ENCODE results near the gene FOCAD. TPM values are rescaled to one million over a fixed set of nuclear protein-coding genes. Genes with fewer than 3 reads are reported as not detected.

FOCAD gene
- total and polyA plus RNA-seq, 7 experiments from 2014 or later: 12.8 to 33.7 (median 18.3) TPM

DNA sequence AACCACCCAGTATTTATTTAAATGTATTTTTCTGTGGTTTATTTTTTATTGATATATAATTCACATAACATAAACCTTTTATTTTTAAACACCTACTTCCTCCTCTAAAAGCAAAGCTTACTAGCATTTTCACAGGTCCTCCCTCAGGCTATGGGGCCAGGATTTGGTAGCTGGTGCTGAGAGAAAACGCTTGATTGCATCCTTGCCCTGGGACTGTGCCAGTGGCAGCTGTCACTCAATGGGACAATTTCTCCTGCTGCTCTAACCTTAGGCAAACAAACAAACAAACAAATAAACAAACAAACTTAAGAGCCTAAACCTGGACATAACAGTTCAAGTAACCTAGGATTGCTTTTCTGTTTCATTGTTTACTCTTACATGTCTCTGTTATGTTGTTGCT is 102.7 kb downstream of the FOCAD start:
- Mint-ChIP-seq H3K9me3 (no peaks in the 10 kb centered on the region), H3K4me3 (no peak overlapping the region), H3K36me3 (peaks cover 21 to 54% (median 31%) of the 10 kb centered on the region in 5 donors), H3K27ac (peak overlapping the region in 1 of 9 donors; percentile 49), H3K4me1 (peaks cover 0 to 5% (median 0%) of the 10 kb centered on the region in 7 donors), H3K27me3 (no peaks in the 10 kb centered on the region)
- no peaks in the 10 kb centered on the region for H3K9me3 ChIP-seq (ENCODE audit: control insufficient read depth in 2 of 3, low read length in 3 of 3)
- DNase-seq (no peak), ATAC-seq (no peak)
- ChIA-PET POLR2A (no interaction called here), CTCF (no interaction called here)
- intact Hi-C loops (cut with micrococcal nuclease): no loop called here
- H3K27me3 ChIP-seq (ENCODE audit: control insufficient read depth in 2 of 2, insufficient read depth in 2 of 2, low read length in 2 of 2): no peaks in the 10 kb centered on the region
- no peak overlapping the region for H3K27ac ChIP-seq (ENCODE audit: low read depth, low read length)
- H3K4me1 ChIP-seq (ENCODE audit: control insufficient read depth in 2 of 2, insufficient read depth in 2 of 2, low read length in 2 of 2): no peaks in the 10 kb centered on the region
- H3K4me3 ChIP-seq (ENCODE audit: low read length): no peak overlapping the region
- no peaks in the 10 kb centered on the region for H3K36me3 ChIP-seq (ENCODE audit: control insufficient read depth in 2 of 3, insufficient read depth in 3 of 3, low read length in 3 of 3)

- Histone ChIP-seq H3K27me3 (ENCODE audit: control insufficient read depth in 2 of 2, insufficient read depth in 2 of 2, low read length in 2 of 2) (no peaks in the 10 kb centered on the region), H3K27ac (ENCODE audit: low read depth, low read length) (no peak overlapping the region), H3K4me3 (ENCODE audit: low read length) (no peak overlapping the region), H3K4me1 (ENCODE audit: control insufficient read depth in 2 of 2, insufficient read depth in 2 of 2, low read length in 2 of 2) (no peaks in the 10 kb centered on the region), H3K36me3 (ENCODE audit: control insufficient read depth in 2 of 3, insufficient read depth in 3 of 3, low read length in 3 of 3) (no peaks in the 10 kb centered on the region), H3K9me3 (ENCODE audit: control insufficient read depth in 2 of 3, low read length in 3 of 3) (no peaks in the 10 kb centered on the region)
- Mint-ChIP-seq H3K4me1 (peaks cover 0 to 5% (median 0%) of the 10 kb centered on the region in 7 donors), H3K27me3 (no peaks in the 10 kb centered on the region), H3K4me3 (no peak overlapping the region), H3K36me3 (peaks cover 17 to 65% (median 36%) of the 10 kb centered on the region in 5 donors), H3K9me3 (no peaks in the 10 kb centered on the region), H3K27ac (no peak overlapping the region)
- no peak for ATAC-seq
- ChIA-PET CTCF (no interaction called here), POLR2A (no interaction called here)
- no peak for DNase-seq
- intact Hi-C loops (cut with micrococcal nuclease): no loop called here
Observed at GRCh38 chr9:20788526-20789451, 104.7 kb downstream of the FOCAD start.

- ChIA-PET POLR2A (no interaction called here), CTCF (no interaction called here)
- H3K27ac Mint-ChIP-seq: no peak overlapping the region
- Histone ChIP-seq H3K27ac (ENCODE audit: low read depth, low read length) (no peak overlapping the region), H3K4me1 (ENCODE audit: control insufficient read depth in 2 of 2, insufficient read depth in 2 of 2, low read length in 2 of 2) (no peaks in the 10 kb centered on the region), H3K27me3 (ENCODE audit: control insufficient read depth in 2 of 2, insufficient read depth in 2 of 2, low read length in 2 of 2) (no peaks in the 10 kb centered on the region), H3K36me3 (ENCODE audit: control insufficient read depth in 2 of 3, insufficient read depth in 3 of 3, low read length in 3 of 3) (no peaks in the 10 kb centered on the region), H3K9me3 (ENCODE audit: control insufficient read depth in 2 of 3, low read length in 3 of 3) (no peaks in the 10 kb centered on the region), H3K4me3 (ENCODE audit: low read length) (no peak overlapping the region)
- DNase-seq (no peak), ATAC-seq (no peak)
- peaks cover 17 to 56% (median 47%) of the 10 kb centered on the region in 5 donors for H3K36me3 Mint-ChIP-seq
- no peaks in the 10 kb centered on the region for H3K27me3 Mint-ChIP-seq
- peaks cover 0 to 6% (median 0%) of the 10 kb centered on the region in 11 donors for H3K9me3 Mint-ChIP-seq
- H3K4me3 Mint-ChIP-seq: no peak overlapping the region
- intact Hi-C loops (cut with micrococcal nuclease): no loop called here
- H3K4me1 Mint-ChIP-seq: peaks cover 0 to 5% (median 0%) of the 10 kb centered on the region in 7 donors
Observed at GRCh38 chr9:20790721-20791120, 106.7 kb downstream of the FOCAD start.

- H3K9me3 ChIP-seq (ENCODE audit: control insufficient read depth in 2 of 3, low read length in 3 of 3): no peaks in the 10 kb centered on the region
- ATAC-seq (no peak), DNase-seq (no peak)
- no peak overlapping the region for H3K4me3 ChIP-seq (ENCODE audit: low read length)
- no peaks in the 10 kb centered on the region for H3K27me3 ChIP-seq (ENCODE audit: control insufficient read depth in 2 of 2, insufficient read depth in 2 of 2, low read length in 2 of 2)
- H3K36me3 Mint-ChIP-seq: peaks cover 17 to 57% (median 43%) of the 10 kb centered on the region in 5 donors
- H3K27me3 Mint-ChIP-seq: no peaks in the 10 kb centered on the region
- H3K36me3 ChIP-seq (ENCODE audit: control insufficient read depth in 2 of 3, insufficient read depth in 3 of 3, low read length in 3 of 3): no peaks in the 10 kb centered on the region
- no peaks in the 10 kb centered on the region for H3K4me1 ChIP-seq (ENCODE audit: control insufficient read depth in 2 of 2, insufficient read depth in 2 of 2, low read length in 2 of 2)
- intact Hi-C loops (cut with micrococcal nuclease): no loop called here
- no peak overlapping the region for H3K4me3 Mint-ChIP-seq
- H3K27ac Mint-ChIP-seq: no peak overlapping the region
- CTCF ChIA-PET: no interaction called here
- no peak overlapping the region for H3K27ac ChIP-seq (ENCODE audit: low read depth, low read length)
- POLR2A ChIA-PET: no interaction called here
- H3K9me3 Mint-ChIP-seq: peaks cover 0 to 6% (median 0%) of the 10 kb centered on the region in 11 donors
- H3K4me1 Mint-ChIP-seq: peaks cover 0 to 5% (median 0%) of the 10 kb centered on the region in 7 donors
Observed at GRCh38 chr9:20791682-20792081, 107.6 kb downstream of the FOCAD start.

DNA sequence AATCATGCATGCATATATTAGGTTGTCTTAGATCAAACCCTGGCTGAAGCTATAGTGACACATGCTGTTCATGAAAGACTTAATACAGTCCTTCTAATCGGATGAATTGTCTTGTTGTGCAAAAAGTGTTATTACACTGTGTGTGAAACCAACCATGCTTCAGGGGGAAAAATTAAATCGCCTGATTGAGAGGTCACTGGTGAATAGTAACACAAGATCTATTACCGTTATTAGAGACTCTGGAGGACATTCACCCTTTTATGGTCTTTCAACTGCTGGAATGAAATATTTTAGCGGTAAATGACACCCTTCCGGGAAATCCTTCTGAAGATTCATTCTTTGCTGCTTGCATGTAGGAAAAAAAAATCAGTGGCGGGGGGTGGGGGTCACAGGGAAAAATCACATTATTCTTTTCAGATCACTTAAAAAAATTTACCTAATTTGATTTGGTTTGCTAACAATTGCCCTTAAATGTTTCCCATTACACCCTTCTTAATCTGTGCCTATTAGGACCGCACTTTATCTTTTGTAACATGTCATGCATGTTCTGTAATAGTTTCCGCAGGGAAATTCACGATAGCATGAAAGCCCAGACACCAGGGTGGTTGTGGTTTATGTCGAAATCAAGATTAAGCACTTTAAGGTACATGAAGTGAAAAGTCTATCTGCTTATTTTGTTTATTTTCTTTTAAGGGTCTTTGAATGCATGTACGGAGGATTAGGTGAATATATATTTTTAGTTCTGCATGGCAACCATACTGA is 120.6 kb downstream of the FOCAD start:
- no peaks in the 10 kb centered on the region for H3K9me3 ChIP-seq (ENCODE audit: control insufficient read depth in 2 of 3, low read length in 3 of 3)
- ChIA-PET POLR2A (interaction anchor here (0.7 kb wide), 1 partner anchor 916 kb away, joined by 3 read pairs; no protein-coding TSS in a partner anchor), CTCF (no interaction called here)
- H3K36me3 ChIP-seq (ENCODE audit: control insufficient read depth in 2 of 3, insufficient read depth in 3 of 3, low read length in 3 of 3): no peaks in the 10 kb centered on the region
- DNase-seq (no peak), ATAC-seq (no peak)
- Mint-ChIP-seq H3K36me3 (peaks cover 0 to 11% (median under 1%) of the 10 kb centered on the region in 5 donors), H3K4me3 (no peak overlapping the region), H3K27me3 (no peaks in the 10 kb centered on the region), H3K4me1 (peaks cover 0 to 9% (median 0%) of the 10 kb centered on the region in 7 donors), H3K27ac (no peak overlapping the region), H3K9me3 (no peaks in the 10 kb centered on the region)
- no peak overlapping the region for H3K27ac ChIP-seq (ENCODE audit: low read depth, low read length)
- no peak overlapping the region for H3K4me3 ChIP-seq (ENCODE audit: low read length)
- H3K4me1 ChIP-seq (ENCODE audit: control insufficient read depth in 2 of 2, insufficient read depth in 2 of 2, low read length in 2 of 2): no peaks in the 10 kb centered on the region
- H3K27me3 ChIP-seq (ENCODE audit: control insufficient read depth in 2 of 2, insufficient read depth in 2 of 2, low read length in 2 of 2): no peaks in the 10 kb centered on the region
- intact Hi-C loops (cut with micrococcal nuclease): no loop called here

DNA sequence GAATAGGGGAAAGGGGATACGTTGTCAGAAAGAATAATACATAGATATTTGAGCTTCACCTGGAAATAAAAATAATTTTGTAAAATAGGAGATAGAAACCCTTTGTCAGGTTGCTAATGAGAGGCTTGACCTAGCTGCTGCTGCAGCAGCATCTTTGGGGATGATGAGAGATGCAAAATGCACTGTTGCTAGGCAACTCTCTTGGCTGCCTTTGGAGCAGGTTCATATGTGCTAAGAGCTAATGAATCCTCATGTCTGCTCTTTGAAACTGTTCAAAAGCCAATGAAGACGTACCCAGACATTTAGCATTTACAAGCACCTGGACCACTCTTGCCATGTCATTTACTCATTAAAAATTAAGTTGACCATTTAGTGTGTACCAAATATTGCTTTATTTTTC is 121.7 kb downstream of the FOCAD start:
- Mint-ChIP-seq H3K36me3 (peaks cover 0 to 6% (median 0%) of the 10 kb centered on the region in 5 donors), H3K4me3 (no peak overlapping the region), H3K4me1 (peaks cover 0 to 9% (median 3%) of the 10 kb centered on the region in 7 donors), H3K27ac (no peak overlapping the region), H3K27me3 (no peaks in the 10 kb centered on the region), H3K9me3 (no peaks in the 10 kb centered on the region)
- Histone ChIP-seq H3K27me3 (ENCODE audit: control insufficient read depth in 2 of 2, insufficient read depth in 2 of 2, low read length in 2 of 2) (no peaks in the 10 kb centered on the region), H3K4me1 (ENCODE audit: control insufficient read depth in 2 of 2, insufficient read depth in 2 of 2, low read length in 2 of 2) (no peaks in the 10 kb centered on the region), H3K27ac (ENCODE audit: low read depth, low read length) (no peak overlapping the region), H3K9me3 (ENCODE audit: control insufficient read depth in 2 of 3, low read length in 3 of 3) (no peaks in the 10 kb centered on the region), H3K4me3 (ENCODE audit: low read length) (no peak overlapping the region), H3K36me3 (ENCODE audit: control insufficient read depth in 2 of 3, insufficient read depth in 3 of 3, low read length in 3 of 3) (no peaks in the 10 kb centered on the region)
- DNase-seq (no peak), ATAC-seq (no peak)
- intact Hi-C loops (cut with micrococcal nuclease): no loop called here
- ChIA-PET CTCF (no interaction called here), POLR2A (no interaction called here)
